GM10266 (cell line): ENCODE results near the gene DENND4A.

ENCODE experiments used
- DNase-seq: peaks from one replicate; pipeline ENCODE4 v3.0.0; 2012; ENCODE audit errors: extremely low spot score
- CTCF ChIP-seq: IDR thresholded peaks from 2 replicates; pipeline ENCODE4 v1.5.1; 2012; ENCODE audit warnings: mild to moderate bottlenecking, low read depth; ENCODE audit not compliant: control insufficient read depth, insufficient read depth; ENCODE audit errors: missing control alignments

The DENND4A gene

DNA sequence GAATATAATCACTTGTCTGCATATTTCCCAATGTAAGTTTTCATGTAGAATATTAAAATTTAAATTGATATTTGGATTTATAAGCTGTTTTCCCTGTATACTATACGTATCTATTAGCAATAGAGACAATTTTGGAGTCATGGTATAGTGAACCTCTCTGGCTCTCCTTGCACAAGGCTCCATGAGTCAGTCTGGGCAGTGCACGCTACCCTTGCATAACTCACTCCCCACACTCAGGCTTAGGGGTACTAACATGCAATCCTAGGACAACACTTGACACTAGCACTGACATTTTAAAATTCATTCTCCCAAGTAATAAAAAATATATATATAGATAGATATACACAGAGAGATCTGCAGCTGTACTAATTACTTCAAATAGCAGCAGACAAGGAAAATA is 131.2 kb downstream of the DENND4A start:
- no peak for DNase-seq
- no peak for TF ChIP-seq CTCF

GRCh38 chr15:65659502-65660052 is 132.5 kb downstream of the DENND4A start:
- DNase-seq = no peak
- TF ChIP-seq CTCF = no peak

DNA sequence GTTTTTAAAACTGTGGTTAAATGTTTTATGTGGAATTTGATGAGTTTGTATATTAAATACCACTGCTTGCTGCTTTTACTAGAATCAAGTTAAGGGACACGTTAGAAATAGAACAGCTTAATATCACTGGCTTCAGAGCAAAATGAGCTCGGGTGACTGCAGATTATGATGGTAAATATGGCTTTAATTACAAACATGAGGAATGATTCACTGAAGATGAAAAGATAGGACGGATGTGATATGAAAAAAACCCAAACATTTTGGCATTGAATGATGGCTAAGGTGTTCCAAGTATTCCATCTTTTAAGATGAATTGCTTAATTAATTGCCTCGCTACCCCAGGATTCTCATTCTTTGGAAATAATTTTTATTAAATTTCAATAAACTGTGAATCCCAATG is 136.6 kb downstream of the DENND4A start:
- no peak for DNase-seq
- no peak for TF ChIP-seq CTCF

- DNase-seq = no peak
- no peak for TF ChIP-seq CTCF
These were observed 137.1 kb downstream of the DENND4A start for GRCh38 chr15:65655026-65655425.

DNA sequence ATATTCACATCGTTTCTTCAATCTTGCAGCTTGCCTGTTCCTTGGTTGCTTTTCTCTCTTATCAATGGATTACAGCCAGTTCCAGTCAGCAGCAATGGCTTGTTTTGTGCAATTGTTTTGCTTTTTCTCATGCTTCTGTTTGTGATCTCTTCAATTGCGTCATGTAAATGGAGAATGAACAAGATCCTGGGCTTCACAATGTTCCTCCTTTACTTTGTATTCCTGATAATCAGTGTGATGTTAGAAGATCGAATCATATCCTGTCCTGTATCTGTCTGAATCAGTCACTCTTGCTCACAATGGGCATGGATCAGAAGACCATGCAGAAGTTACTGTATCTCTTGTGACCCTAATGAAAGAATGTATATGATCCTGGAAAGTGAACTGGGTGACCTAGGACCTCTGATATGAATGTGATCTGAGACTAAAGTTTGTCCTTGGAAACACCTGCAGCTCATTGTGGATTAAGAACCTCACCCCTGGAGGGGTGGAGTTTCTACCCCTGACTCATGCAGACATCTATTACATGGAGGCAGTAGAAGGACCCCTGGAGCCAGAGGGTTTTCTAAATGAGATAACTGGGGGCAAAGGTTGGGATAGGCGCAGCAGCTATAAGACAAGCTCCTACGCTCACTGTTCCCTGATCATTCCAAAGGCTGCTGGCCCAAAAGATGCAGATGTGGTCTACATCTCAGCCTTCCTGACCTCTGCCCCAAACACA is 138.1 kb downstream of the DENND4A start:
- no peak for TF ChIP-seq CTCF
- no peak for DNase-seq

- DNase-seq = no peak
- TF ChIP-seq CTCF = no peak
These were observed 138.8 kb downstream of the DENND4A start for GRCh38 chr15:65653341-65653740.
